Heart right ventricle (tissue), 16 donors: ENCODE data around the gene STAT4. TPM values are rescaled to one million over a fixed set of nuclear protein-coding genes. Genes with fewer than 3 reads are reported as not detected.

Experiments used
- ATAC-seq, 8 donors: fragments of 200-7000 bp; cut with Tn5 transposase; one replicate each; pipeline ENCODE4 v1.9.1; 2020; ENCODE audit warnings: mild to moderate bottlenecking in 8 of 8, moderate library complexity in 8 of 8, moderate number of reproducible peaks in 1 of 8
- DNase-seq, 2 donors: peaks; one replicate each; pipeline ENCODE4 v3.0.0-alpha.2; 2020
- H3K27ac ChIP-seq, 10 donors: fragments of 200-600 bp; sonication (generic) in 2 of 10; one replicate each; pipeline versions ENCODE4 v1.5.0 to v1.8.0; 2020 to 2022; ENCODE audit warnings: mild to moderate bottlenecking in 3 of 10
- H3K27me3 ChIP-seq, 7 donors: fragments of 200-600 bp; one replicate each; pipeline ENCODE4 v1.8.0; 2021 to 2022; ENCODE audit warnings: mild to moderate bottlenecking in 2 of 7
- H3K36me3 ChIP-seq, 9 donors: fragments of 200-600 bp; sonication (generic) in 1 of 9; one replicate each; pipeline versions ENCODE4 v1.5.0 to v1.8.0; 2020 to 2022; ENCODE audit warnings: mild to moderate bottlenecking in 2 of 9
- H3K4me1 ChIP-seq, 9 donors: fragments of 200-600 bp; sonication (generic) in 1 of 9; one replicate each; pipeline versions ENCODE4 v1.5.0 to v1.8.0; 2020 to 2022; ENCODE audit warnings: mild to moderate bottlenecking in 4 of 9
- H3K4me3 ChIP-seq, 10 donors: fragments of 200-600 bp; sonication (generic) in 2 of 10; one replicate each; pipeline versions ENCODE4 v1.5.0 to v1.8.0; 2020 to 2022; ENCODE audit warnings: mild to moderate bottlenecking in 7 of 10, moderate library complexity in 2 of 10
- H3K9me3 ChIP-seq, 11 donors: fragments of 200-600 bp in 10 of 11; sonication (generic) in 2 of 11; one replicate each; pipeline versions ENCODE4 v1.5.0 to v1.8.0; 2013 to 2022; ENCODE audit warnings: mild to moderate bottlenecking in 2 of 11, control low read depth in 1 of 11, moderate library complexity in 1 of 11
- WGBS, 2 donors: extraction: QIAGEN DNeasy Blood & Tissue Kit; methylation state at CpG; one replicate each; pipeline ENCODE4 v1.1.7; 2013; ENCODE audit warnings: inconsistent platforms in 1 of 2; 5-methylcytosine and 5-hydroxymethylcytosine counted together
- intact Hi-C, 10 donors: fragments of 100-400 bp; cut with DNase I; formaldehyde crosslinking; loops; one replicate each; pipeline versions ENCODE4 v1.11.1 to v1.14.2; 2022
- polyA plus RNA-seq, 2 donors: library from polyadenylated mRNA; stranded (reverse); fragments of 200-250 nt; gene quantifications; one replicate each; pipeline ENCODE4 v1.2.3, GENCODE V29; 2013
- total RNA-seq, 10 donors: library from RNA; stranded (reverse); fragmentation: NEBNext Ultra II Directional in 3 of 10; extraction: Animal tissue kit (Norgen Biotek cat#: 25700) in 3 of 10; gene quantifications; one replicate each; pipeline versions ENCODE4 v1.2.1 to v1.2.4, GENCODE V29; 2021 to 2023
- TF ChIP-seq, protein P1 (sequence below), 9 donors: fragments of 200-600 bp; sonication (generic) in 2 of 9; IDR thresholded peaks; one replicate each; pipeline versions ENCODE4 v1.5.0 to v1.8.0; 2021 to 2022; ENCODE audit warnings: antibody characterized with exemption in 9 of 9, mild to moderate bottlenecking in 5 of 9, moderate library complexity in 1 of 9
- donor health status: Arrhythmogenic right ventricular cardiomyopathy.
- donor health status: ischemic (EF 13 %, LVEDD 7.1; RV severe dilation, severe dysfunction).
- donor health status: healthy with polysubstance abuse.
- donor health status: DM: no; HTN: yes; CAD: no.
- donor health status: DM: no; HTN: no; CAD: no.
- donor health status: ischemic (EF 25% LVEDD 6.9; RV normal size, moderate dysfunction).
- donor health status: ischemic (EF 25% LVEDD 5.7; RV mildly dilated, moderate dysfunction).
- donor health status: healthy.
- donor health status: DM: yes; HTN: yes; CAD: no.
- donor health status: Ischemic cardiomyopathy.
- donor health status: ischemic (EF 35%, LVEDD 5.7; RV mildly dilated, moderate dysfunction).
- donor health status: nonischemic (EF 11% LVEDD 7.7; RV severe dilation, severe dysfunction).
- donor health status: DM: yes; HTN: yes; CAD: no.
- donor health status: PGD.
- donor health status: ischemic (EF 29% LVEDD 5.4; RV normal size, mild dysfunction).
- donor health status: nonischemic (EF 23%, LVEDD 6.1; RV moderate dilation, normal function).

STAT4 gene
- total and polyA plus RNA-seq, 12 donors: 0.52 to 9.4 (median 2.2) TPM

DNA sequence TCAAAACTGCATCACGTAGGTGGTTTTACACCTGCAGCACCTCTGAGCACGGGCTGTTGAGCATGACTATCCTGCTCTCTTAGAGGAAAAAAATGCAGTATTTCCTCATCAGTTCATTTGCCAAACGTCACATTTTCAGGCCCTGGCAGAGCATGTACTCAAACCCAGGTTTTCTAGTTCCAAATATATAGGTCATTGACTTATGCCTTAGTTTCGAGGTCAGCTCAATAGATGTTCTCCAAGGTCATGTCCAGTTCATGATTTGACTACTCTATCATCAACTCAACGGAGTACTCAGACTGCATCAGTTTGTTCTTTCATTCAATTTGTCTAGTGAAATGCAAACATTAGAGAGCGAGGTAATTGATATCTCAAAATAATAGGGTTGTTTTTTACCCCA, 97.5 kb downstream of the STAT4 start:
- WGBS, 2 donors: 83 to 84% methylated on average over 6 of the region's 6 CpGs
- ATAC-seq: no peak

DNA sequence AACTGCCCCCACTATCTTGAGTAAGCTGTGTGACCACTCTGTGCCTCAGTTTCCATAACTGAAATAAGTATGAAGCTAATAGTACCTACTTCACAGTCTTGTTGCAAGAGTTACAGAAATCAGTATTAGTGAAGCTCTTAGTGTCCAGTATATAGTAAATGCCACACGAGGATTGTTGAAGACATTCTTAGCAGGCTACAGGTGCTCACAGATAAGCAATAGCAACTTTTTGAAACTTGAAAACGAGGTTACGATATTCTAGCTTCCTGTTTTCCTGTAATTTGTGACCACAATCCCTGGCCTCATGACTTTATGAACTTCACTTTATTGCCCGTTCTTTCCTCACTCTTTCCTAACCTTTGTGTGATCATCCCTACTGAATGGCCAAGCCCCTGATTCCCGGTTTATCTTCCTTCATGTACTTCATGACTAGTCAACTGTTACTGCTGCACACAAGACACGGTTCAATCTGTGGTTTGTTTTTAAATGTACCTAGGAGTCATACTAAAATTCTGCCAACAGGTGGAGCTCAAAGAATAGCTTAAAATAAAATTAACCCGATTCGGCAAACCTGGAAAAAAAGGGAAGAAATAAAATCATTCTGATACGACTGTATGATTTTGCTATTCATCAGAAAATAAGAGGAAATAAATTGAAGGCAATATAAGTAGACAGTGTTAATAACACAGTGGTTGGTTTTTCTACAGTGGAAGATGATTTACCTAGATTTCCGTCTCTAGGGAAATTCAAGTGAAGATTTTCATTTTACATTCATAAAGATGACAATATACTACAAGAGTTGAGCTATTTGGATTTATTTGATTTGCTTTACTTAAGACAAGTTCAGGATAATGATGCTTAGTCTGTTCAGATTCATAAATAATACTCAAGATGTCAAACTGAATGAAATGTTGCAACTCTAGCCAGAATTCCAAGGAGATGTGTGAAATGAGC, 98.7 kb downstream of the STAT4 start:
- H3K27ac ChIP-seq: peak overlapping the region in 1 of 10 donors; percentile 24
- 28 to 30% methylated on average over 10 of the region's 10 CpGs for WGBS, 2 donors
- intact Hi-C loops: loop anchor here (2.0 to 10.0 kb wide), 9 partner anchors 100 to 473 kb away; partner anchors contain the start of gene STAT4 (in 3 of the 10)

More for the DNA sequence above, 97.5 kb downstream of the STAT4 start:
- Histone ChIP-seq H3K27me3 (no peaks in the 10 kb centered on the region), H3K4me1 (peaks cover 0 to 45% (median 0%) of the 10 kb centered on the region in 9 donors), H3K36me3 (no peaks in the 10 kb centered on the region), H3K27ac (no peak overlapping the region), H3K9me3 (no peaks in the 10 kb centered on the region), H3K4me3 (no peak overlapping the region)
- TF ChIP-seq, protein P1, sequence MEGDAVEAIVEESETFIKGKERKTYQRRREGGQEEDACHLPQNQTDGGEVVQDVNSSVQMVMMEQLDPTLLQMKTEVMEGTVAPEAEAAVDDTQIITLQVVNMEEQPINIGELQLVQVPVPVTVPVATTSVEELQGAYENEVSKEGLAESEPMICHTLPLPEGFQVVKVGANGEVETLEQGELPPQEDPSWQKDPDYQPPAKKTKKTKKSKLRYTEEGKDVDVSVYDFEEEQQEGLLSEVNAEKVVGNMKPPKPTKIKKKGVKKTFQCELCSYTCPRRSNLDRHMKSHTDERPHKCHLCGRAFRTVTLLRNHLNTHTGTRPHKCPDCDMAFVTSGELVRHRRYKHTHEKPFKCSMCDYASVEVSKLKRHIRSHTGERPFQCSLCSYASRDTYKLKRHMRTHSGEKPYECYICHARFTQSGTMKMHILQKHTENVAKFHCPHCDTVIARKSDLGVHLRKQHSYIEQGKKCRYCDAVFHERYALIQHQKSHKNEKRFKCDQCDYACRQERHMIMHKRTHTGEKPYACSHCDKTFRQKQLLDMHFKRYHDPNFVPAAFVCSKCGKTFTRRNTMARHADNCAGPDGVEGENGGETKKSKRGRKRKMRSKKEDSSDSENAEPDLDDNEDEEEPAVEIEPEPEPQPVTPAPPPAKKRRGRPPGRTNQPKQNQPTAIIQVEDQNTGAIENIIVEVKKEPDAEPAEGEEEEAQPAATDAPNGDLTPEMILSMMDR (IDR thresholded peaks at IDR 0.05): no peak
- no peak for DNase-seq
- intact Hi-C loops: loop anchor here (2.0 to 10.0 kb wide), 9 partner anchors 99 to 472 kb away; partner anchors contain the start of gene STAT4 (in 3 of the 10)

DNA sequence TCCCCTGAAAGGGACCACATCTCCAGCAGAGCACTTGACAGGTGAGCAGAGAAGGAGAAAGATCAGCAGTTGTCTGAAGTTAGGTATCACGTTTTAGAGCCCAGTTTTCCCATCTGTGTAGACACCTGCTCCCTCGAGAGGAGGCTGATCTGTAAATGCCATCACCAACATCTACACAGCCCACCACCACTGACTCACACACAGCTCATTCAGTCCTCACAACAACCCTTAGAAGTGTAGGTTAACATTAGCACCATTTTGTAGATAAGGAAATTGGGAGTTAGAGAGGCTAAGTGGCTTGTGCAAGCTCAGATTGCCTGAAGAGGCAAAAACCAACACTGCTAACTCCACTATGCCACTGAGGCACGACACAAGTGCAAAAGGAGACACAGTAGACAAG, 99.6 kb downstream of the STAT4 start:
- Histone ChIP-seq H3K4me3 (no peak overlapping the region), H3K36me3 (no peaks in the 10 kb centered on the region), H3K27ac (peak overlapping the region in 1 of 10 donors; percentile 24), H3K9me3 (no peaks in the 10 kb centered on the region), H3K4me1 (peaks cover 0 to 35% (median 0%) of the 10 kb centered on the region in 9 donors), H3K27me3 (no peaks in the 10 kb centered on the region)
- no peak for DNase-seq
- intact Hi-C loops: loop anchor here in 9 of 10 donors (5.0 to 10.0 kb wide), 7 partner anchors 101 to 474 kb away; partner anchors contain the start of gene STAT4 (in 3 of the 9)
- 84 to 88% methylated on average over 3 of the region's 3 CpGs for WGBS, 2 donors
- peak in 1 of 8 donors; percentile 29 for ATAC-seq
- TF ChIP-seq, protein P1 (IDR thresholded peaks at IDR 0.05): no peak

More for the DNA sequence above, 98.7 kb downstream of the STAT4 start:
- Histone ChIP-seq H3K27me3 (no peaks in the 10 kb centered on the region), H3K9me3 (no peaks in the 10 kb centered on the region), H3K36me3 (no peaks in the 10 kb centered on the region), H3K4me3 (no peak overlapping the region), H3K4me1 (peaks cover 0 to 45% (median 0%) of the 10 kb centered on the region in 9 donors)
- TF ChIP-seq, protein P1 (IDR thresholded peaks at IDR 0.05): peak; percentile 15 to 70 (median 64)
- peak in 1 of 2 donors; percentile 7 for DNase-seq
- peak in 3 of 8 donors; percentile 34 to 40 (median 40) for ATAC-seq

DNA sequence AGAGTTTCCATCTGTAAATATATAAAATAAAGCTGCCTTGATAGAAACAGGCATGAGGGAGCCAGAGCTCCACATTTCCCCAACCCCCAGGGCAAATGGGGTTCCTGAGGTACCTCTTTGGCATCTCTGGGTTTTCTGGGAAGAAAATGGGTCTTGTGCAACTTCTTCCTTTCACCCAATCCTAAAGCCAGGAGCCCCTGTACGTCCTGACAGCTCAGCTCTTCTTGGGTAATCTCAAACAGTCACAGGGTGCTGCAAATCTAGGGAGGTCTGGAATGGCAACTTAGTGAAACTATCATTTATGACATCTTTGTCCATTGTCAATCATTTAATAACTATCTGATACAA, 100.2 kb downstream of the STAT4 start:
- intact Hi-C loops: loop anchor here in 9 of 10 donors (5.0 to 10.0 kb wide), 7 partner anchors 102 to 474 kb away; partner anchors contain the start of gene STAT4 (in 3 of the 9)
- ATAC-seq: peak in 2 of 8 donors; percentile 27 to 38
- 61 to 72% methylated on average over 1 of the region's 1 CpG for WGBS, 2 donors
- TF ChIP-seq, protein P1 (IDR thresholded peaks at IDR 0.05): no peak
- peaks cover 0 to 34% (median 0%) of the 10 kb centered on the region in 9 donors for H3K4me1 ChIP-seq
- no peaks in the 10 kb centered on the region for H3K9me3 ChIP-seq
- no peaks in the 10 kb centered on the region for H3K36me3 ChIP-seq
- H3K27ac ChIP-seq: peak overlapping the region in 2 of 10 donors; percentile 16 to 17
- H3K4me3 ChIP-seq: no peak overlapping the region
- no peak for DNase-seq
- H3K27me3 ChIP-seq: no peaks in the 10 kb centered on the region
